GM21423 (cell line): Measurements from ENCODE around the gene SERPINB13.

ENCODE experiments used
- ATAC-seq: cut with Tn5 transposase; IDR thresholded peaks from one replicate; pipeline ENCODE4 v1.9.1; 2021; ENCODE audit warnings: mild to moderate bottlenecking, moderate library complexity; ENCODE audit not compliant: unreplicated experiment

SERPINB13 gene

DNA sequence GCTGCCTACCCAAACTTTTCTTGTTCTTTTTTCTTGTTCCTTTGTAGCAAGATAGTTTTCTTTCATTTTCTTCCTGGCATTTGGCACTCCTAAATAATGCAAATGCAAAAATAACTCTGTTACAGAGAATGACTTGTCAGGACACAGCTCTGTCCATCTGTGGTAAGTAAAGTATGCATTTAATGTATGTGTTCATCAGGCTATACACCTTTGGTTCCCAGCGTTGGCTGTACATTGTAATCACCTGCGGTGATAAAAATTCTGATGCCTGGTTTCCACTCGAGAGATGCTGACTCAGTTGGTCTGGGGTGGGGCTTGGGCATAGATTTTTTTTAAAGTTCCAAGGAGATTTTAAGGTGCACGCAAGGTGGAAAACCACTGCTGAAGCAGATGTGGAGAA, at the start of gene SERPINB13:
SERPINB13 (plus strand) TSS at position 378 of the 400 bp plus-strand sequence. CDS start 1,325 bp downstream, outside the sequence.
- ATAC-seq: no peak

- no peak for ATAC-seq
Observed at GRCh38 chr18:63539904-63540510, 47.1 kb upstream of the SERPINB13 start.

DNA sequence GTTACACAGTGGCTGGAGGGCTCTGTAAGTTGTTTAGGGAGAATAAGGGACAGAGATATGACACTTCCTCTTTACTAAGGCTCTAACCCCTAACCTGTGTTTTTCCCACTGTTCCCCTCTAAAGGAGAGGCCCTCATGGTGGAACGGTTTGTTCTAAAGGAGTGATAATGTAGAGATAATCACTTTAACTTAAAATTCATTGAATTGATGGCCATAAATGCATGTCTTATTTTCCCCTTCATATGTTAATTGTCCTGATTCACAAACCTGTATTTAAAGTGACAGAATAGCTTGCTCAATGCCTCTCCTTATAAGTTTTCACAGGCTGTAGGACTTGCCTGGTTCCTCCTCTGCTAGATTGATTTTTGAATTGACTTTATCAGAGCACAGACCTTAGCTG, 45.1 kb upstream of the SERPINB13 start, which contains the start of gene SERPINB12:
SERPINB12 (plus strand) TSS at position 301 of the 400 bp plus-strand sequence. CDS start 13,791 bp downstream, outside the sequence.
- no peak for ATAC-seq

DNA sequence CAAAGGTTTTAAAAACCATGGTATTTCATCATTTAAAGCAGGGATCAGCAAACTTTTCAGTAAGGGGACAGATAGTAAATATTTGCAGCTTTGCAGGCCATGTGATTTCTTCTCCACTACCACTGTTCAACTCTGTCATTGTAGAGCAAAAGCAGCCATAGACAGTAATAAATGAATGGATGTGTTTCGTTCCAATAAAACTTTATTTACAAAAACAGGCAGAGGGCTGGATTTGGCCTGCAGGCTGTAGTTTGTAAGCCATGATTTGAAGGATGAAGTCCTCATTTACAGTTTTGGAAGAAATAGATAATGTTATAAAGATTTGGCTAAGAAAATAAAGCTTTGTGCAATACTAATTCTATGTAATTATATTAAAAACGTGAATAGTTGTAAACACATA, 43.1 kb upstream of the SERPINB13 start:
- ATAC-seq: no peak

- ATAC-seq: no peak
Observed at GRCh38 chr18:63545000-63545399, 42.1 kb upstream of the SERPINB13 start.

DNA sequence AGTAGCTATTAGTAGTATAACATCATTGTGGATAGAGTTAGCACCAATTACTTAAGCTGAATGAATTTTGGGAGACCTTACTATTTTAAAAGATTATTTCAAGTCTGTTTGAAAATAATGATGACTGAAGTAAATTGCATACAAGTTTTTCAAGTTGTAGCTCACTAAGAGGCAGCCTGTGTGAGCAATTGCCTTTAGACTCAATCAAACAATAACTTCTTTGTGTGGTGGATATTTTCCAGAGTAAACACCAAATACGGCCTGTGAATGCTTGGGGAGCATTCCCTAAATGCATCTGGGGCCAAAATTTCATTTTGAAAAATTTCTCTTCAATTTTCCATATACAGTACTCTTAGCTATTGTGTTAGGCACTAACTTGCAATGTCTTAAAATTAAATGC, 37.1 kb upstream of the SERPINB13 start:
- ATAC-seq: no peak

DNA sequence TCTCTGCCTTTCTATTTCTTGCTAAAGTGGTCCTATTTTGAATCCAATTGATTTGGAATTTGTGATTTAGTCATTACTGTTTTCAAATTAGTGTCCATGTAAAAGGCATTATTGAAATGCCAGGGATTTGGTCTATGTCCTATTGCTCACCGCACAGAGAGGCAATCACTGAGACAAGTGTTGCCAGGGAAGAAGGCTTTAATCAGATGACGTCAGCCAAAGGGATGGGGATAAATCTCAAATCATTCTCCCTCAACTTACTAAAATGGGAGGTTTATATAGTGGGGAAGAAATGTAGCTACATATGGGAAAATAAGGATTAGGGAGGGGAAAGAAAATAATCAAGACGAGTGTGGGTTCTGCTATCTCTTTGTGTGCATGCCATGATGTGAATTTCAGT, 35.4 kb upstream of the SERPINB13 start:
- no peak for ATAC-seq

- no peak for ATAC-seq
Observed at GRCh38 chr18:63552581-63552980, 34.6 kb upstream of the SERPINB13 start.

DNA sequence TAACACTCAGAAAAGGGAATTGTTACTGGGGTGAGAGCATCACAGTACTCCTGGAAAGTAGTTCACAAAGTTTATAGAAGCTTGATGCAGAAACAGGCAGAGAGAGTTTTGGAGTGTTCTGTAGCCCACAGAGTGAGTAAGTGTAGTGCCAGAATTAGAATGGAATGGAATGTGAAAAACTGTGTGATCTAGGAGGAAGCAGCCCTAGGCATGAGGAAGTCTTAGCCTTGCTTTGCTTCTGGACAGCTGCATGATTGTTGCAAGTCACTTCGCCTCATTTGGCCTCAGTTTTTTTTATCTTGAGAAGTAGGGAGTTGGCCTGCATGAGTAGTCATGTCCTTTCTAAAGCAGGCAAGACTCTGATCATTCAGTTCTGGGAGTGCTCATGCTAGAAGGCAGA, 34.1 kb upstream of the SERPINB13 start:
- no peak for ATAC-seq

DNA sequence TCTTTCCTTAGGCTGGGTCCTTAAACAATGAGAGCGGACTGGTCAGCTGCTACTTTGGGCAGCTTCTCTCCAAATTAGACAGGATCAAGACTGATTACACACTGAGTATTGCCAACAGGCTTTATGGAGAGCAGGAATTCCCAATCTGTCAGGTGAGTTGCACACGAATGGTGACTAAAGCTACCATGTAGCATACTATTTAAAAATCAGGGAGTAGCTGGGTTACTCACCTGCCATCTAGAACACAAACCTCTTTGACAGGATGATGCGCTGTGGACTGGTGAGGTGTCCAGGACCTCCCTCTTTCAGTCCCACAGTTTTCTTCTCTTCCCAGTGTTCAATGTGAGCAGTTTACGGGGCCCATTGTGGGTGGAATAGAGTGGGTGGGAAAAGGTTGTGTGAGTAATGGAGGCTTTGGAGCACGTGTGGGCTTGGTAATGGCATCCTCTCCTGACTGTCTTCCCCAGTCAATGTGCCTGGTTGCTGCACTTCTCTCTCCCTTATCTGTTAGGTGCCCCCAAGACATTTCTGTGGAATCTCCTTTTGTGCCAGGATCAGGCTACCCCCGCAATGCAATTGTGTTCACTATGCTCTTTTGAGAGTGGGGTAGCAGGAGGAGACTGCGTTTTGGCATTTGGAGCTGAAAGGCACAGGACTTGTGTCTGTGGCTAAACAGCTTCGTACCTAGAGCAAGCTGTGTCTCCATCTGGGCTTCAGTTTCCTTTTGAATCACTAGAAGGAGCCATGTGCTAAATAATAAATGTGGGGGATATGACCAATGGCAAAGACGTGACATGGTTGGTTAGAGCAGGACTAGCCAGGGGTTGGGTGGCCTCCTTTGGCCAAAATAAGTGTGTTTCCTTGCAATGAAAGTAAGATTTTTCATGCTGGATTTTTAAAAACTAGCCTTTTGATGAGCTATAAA, 27.3 kb upstream of the SERPINB13 start:
- ATAC-seq: no peak

DNA sequence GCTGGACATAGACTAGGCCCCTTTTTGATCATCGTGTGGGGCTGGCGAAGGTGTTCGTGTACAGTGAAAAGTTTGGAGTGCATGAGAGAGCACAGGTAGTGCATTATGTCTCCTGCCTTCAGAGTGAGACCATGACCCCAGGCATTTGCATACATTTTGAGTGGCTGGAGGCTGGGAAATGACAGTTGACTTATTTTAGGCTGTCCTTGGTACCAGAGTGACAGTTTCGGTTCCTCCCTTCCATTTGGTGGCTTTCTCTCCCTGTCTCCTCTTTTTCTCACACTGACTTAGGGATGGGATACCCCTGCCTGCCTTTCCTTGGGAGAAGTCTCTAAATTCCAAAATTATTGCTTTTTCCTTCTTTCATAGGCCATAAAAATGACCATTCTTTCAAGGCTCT, 24.9 kb upstream of the SERPINB13 start:
- peak; percentile 72 for ATAC-seq

DNA sequence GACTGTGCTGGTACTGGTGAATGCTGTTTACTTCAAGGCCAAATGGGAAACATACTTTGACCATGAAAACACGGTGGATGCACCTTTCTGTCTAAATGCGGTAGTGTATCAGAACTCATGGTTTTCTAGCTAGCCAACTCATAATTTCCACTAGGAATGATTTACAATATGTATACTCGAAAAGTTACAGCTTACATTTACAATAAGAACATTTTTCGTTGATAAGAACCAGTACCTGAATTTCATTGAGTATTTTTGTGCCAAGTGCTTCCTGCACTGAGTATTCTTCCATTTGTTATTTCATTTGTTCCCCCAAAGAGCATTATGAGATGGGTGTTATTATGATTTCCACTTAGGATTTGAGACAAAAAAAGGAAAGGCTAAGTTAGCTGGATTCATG, 23.1 kb upstream of the SERPINB13 start:
- ATAC-seq: no peak

- ATAC-seq: no peak
Observed at GRCh38 chr18:63564561-63564960, 22.6 kb upstream of the SERPINB13 start.

DNA sequence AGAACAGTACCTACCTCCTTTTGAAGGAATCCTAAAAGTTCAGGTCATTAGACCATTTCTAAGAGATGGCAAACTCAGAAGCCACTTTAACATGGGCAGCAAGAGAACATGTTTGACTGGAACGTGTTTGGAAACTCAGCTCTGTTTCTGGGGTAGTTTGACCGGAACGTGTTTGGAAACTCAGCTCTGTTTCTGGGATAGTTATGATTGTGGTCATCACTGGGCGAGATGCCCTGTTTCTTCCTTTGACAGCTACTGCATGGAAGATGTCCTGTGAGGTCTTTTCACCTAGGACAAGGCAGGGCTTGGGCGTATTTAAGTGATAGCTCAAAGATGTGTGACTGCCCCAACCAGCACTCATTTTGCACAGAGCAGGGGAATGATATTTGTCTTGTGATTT, 19.9 kb upstream of the SERPINB13 start:
- no peak for ATAC-seq

GRCh38 chr18:63567825-63568224, 19.3 kb upstream of the SERPINB13 start:
- ATAC-seq: no peak

GRCh38 chr18:63570721-63571120, 16.4 kb upstream of the SERPINB13 start:
- ATAC-seq: no peak

DNA sequence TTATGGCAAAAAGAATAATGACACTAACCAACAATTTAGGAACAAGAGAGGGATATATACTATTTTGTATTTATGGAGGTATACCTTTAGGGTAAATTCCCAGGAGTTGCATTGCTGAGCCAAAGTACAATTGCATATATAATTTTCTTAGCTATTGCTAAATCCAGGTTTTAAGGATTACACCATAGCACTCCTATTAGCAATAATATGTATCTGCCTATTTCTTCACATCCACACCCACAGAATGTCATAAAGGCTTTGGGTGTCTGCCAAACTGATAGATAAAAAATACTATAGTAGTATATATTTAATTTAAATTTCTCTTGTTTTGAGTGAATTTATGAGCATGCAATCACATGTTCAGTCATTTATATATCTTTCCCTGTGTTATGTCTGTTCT, 11.5 kb upstream of the SERPINB13 start:
- ATAC-seq: no peak

GRCh38 chr18:63578357-63578958, 8.7 kb upstream of the SERPINB13 start:
- no peak for ATAC-seq

GRCh38 chr18:63579616-63580015, 7.5 kb upstream of the SERPINB13 start:
- no peak for ATAC-seq

GRCh38 chr18:63585988-63586387, 1.2 kb upstream of the SERPINB13 start:
- no peak for ATAC-seq

- no peak for ATAC-seq
Observed at GRCh38 chr18:63586431-63586830, 712 bp upstream of the SERPINB13 start.

DNA sequence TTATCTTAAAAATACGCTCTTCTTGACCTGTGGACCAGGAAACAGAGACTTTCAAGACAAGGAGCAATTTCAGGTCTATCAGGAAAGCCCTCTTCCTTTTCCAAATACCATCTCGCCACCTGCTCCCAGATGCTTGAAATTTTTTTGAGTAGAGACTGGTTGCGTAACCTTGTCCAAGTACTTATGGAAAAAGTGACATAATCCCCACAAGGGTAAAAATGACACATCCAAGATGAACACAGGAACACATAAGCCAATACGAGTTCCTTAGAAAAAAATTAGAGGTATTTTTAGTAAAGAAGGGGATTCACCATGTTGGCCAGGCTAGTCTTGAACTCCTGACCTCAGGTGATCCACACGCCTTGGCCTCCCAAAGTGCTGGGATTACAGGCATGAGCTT, 1.8 kb downstream of the SERPINB13 start:
- ATAC-seq: no peak
